ENCODE measurements around the gene IQSEC1. TPM values are rescaled to one million over a fixed set of nuclear protein-coding genes. Genes with fewer than 3 reads are reported as not detected.
A peak's percentile ranks its signal among the peaks of the same experiment; 100 is the strongest.

The IQSEC1 gene
- total RNA-seq, 4 donors from 2014 or later: 31.9 to 35.8 (median 34.8) TPM

GRCh38 chr3:12956316-12956660 is 116.9 kb downstream of the IQSEC1 start:
- TF ChIP-seq CTCF (IDR thresholded peaks at IDR 0.05) (no peak), POLR2A (IDR thresholded peaks at IDR 0.05) (no peak)
- intact Hi-C loops (cut with DNase I; ENCODE audit: low total_unique reads): no loop called here

GRCh38 chr3:12955651-12956315 is 117.4 kb downstream of the IQSEC1 start:
- TF ChIP-seq CTCF (IDR thresholded peaks at IDR 0.05): no peak
- no peak for TF ChIP-seq POLR2A (IDR thresholded peaks at IDR 0.05)
- no peak for DNase-seq (ENCODE audit: low spot score in 2 of 2)
- no peak overlapping the region for H3K4me3 ChIP-seq (ENCODE audit: low read depth, poor library complexity, severe bottlenecking)
- intact Hi-C loops (cut with DNase I; ENCODE audit: low total_unique reads): no loop called here
- 79 to 86% methylated on average over 14 of the region's 14 CpGs for WGBS, 2 donors

More at GRCh38 chr3:12956316-12956660, 116.9 kb downstream of the IQSEC1 start:
- no peak for DNase-seq (ENCODE audit: low spot score in 2 of 2)
- WGBS, 2 donors: 68 to 77% methylated on average over 5 of the region's 5 CpGs
- H3K4me3 ChIP-seq (ENCODE audit: low read depth, poor library complexity, severe bottlenecking): no peak overlapping the region

GRCh38 chr3:12954891-12955650 is 118.2 kb downstream of the IQSEC1 start:
- DNase-seq (ENCODE audit: low spot score in 2 of 2): peak; percentile 85 to 96
- intact Hi-C loops (cut with DNase I; ENCODE audit: low total_unique reads): no loop called here
- 8 to 13% methylated on average over 9 to 10 of the region's 14 CpGs for WGBS, 2 donors

GRCh38 chr3:12954180-12954579 is 119.0 kb downstream of the IQSEC1 start:
- intact Hi-C loops (cut with DNase I; ENCODE audit: low total_unique reads): no loop called here
- H3K4me3 ChIP-seq (ENCODE audit: low read depth, poor library complexity, severe bottlenecking): no peak overlapping the region
- TF ChIP-seq CTCF (IDR thresholded peaks at IDR 0.05) (no peak), POLR2A (IDR thresholded peaks at IDR 0.05) (no peak)
- DNase-seq (ENCODE audit: low spot score in 2 of 2): no peak
- 79 to 81% methylated on average over 6 of the region's 6 CpGs for WGBS, 2 donors

More at GRCh38 chr3:12954891-12955650, 118.2 kb downstream of the IQSEC1 start:
- H3K4me3 ChIP-seq (ENCODE audit: low read depth, poor library complexity, severe bottlenecking): no peak overlapping the region
- TF ChIP-seq CTCF (IDR thresholded peaks at IDR 0.05) (no peak), POLR2A (IDR thresholded peaks at IDR 0.05) (no peak)

GRCh38 chr3:12953201-12953995 is 119.8 kb downstream of the IQSEC1 start:
- TF ChIP-seq CTCF (IDR thresholded peaks at IDR 0.05) (no peak), POLR2A (IDR thresholded peaks at IDR 0.05) (no peak)
- intact Hi-C loops (cut with DNase I; ENCODE audit: low total_unique reads): no loop called here
- H3K4me3 ChIP-seq (ENCODE audit: low read depth, poor library complexity, severe bottlenecking): no peak overlapping the region
- 81 to 82% methylated on average over 26 of the region's 26 CpGs for WGBS, 2 donors
- no peak for DNase-seq (ENCODE audit: low spot score in 2 of 2)

Data from lower leg skin (tissue), 4 donors.